ENCODE results near the gene GLYR1.

GRCh38 chr16:4790261-4790660, 56.8 kb downstream of the GLYR1 start:
- TF ChIP-seq RAD21 (IDR thresholded peaks at IDR 0.05) (no peak), MAX (IDR thresholded peaks at IDR 0.05) (no peak), REST (IDR thresholded peaks at IDR 0.05) (no peak), RXRA (IDR thresholded peaks at IDR 0.05) (no peak), EGR1 (IDR thresholded peaks at IDR 0.05; ENCODE audit: low read depth in 2 of 2) (no peak), JUND (IDR thresholded peaks at IDR 0.05) (no peak), SP1 (IDR thresholded peaks at IDR 0.05) (no peak)
- TF ChIP-seq, protein P1, sequence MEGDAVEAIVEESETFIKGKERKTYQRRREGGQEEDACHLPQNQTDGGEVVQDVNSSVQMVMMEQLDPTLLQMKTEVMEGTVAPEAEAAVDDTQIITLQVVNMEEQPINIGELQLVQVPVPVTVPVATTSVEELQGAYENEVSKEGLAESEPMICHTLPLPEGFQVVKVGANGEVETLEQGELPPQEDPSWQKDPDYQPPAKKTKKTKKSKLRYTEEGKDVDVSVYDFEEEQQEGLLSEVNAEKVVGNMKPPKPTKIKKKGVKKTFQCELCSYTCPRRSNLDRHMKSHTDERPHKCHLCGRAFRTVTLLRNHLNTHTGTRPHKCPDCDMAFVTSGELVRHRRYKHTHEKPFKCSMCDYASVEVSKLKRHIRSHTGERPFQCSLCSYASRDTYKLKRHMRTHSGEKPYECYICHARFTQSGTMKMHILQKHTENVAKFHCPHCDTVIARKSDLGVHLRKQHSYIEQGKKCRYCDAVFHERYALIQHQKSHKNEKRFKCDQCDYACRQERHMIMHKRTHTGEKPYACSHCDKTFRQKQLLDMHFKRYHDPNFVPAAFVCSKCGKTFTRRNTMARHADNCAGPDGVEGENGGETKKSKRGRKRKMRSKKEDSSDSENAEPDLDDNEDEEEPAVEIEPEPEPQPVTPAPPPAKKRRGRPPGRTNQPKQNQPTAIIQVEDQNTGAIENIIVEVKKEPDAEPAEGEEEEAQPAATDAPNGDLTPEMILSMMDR (IDR thresholded peaks at IDR 0.05; ENCODE audit: low read depth, low read length, missing input control): no peak
- TF ChIP-seq, protein P2, sequence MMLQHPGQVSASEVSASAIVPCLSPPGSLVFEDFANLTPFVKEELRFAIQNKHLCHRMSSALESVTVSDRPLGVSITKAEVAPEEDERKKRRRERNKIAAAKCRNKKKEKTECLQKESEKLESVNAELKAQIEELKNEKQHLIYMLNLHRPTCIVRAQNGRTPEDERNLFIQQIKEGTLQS (IDR thresholded peaks at IDR 0.05): no peak
